Left hindlimb (tissue), 1 donor: Measurements from ENCODE around the gene POLR3H.

Experiments
- DNase-seq: peaks from one replicate; pipeline ENCODE4 v3.0.0-alpha.2; 2018

Gene POLR3H

DNA sequence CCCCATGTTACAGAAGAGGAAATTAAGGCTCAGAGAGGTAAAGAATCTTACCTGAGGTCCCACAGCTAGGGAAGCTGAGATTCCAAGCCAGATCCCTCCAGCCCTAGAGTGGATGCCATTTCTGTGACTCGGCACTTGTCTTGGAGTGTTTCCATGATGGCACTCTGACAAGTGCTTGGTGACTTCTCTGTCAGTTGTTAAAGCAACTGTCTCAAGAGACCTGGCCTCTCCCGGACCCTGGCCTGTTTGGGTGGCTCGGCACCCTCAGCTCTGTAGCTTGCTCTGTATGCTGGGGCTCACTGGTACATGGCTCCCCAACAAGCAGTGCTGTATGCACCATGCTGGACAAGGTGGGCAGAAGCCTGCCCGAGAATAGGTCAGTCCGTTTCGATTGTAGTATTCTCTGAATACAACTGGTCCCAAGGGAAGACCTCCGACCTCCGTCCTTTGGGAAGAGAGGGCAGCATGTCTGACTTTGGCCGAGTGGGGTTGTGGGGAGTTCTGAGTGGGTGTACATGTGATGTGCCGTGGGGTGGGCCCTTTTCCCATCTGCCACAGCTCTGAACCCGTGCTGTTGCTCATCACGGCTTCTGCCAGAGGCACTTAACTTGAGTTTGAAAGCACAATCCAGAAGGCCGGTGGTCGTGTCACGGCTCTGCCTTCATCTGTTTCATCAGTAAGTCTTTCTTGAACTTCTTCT lies 63.0 kb downstream of the POLR3H start:
- no peak for DNase-seq

DNA sequence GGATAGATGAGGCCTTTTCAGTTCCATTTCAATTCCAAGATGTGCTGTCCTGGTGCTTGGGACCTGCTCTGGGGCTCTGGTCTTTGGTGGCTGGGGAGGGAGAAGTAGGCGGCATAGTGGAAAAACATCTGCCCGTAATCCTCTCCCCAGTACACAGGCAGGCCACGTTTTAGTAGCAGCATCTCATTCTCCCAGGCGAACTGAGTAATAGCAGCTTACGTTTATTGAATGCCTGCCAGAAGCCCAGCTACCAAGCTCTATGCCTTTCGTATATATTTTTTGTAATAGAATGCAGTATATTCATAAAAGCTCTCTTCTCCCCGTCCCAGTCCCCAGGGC lies 63.9 kb downstream of the POLR3H start:
- peak; percentile 47 for DNase-seq

DNA sequence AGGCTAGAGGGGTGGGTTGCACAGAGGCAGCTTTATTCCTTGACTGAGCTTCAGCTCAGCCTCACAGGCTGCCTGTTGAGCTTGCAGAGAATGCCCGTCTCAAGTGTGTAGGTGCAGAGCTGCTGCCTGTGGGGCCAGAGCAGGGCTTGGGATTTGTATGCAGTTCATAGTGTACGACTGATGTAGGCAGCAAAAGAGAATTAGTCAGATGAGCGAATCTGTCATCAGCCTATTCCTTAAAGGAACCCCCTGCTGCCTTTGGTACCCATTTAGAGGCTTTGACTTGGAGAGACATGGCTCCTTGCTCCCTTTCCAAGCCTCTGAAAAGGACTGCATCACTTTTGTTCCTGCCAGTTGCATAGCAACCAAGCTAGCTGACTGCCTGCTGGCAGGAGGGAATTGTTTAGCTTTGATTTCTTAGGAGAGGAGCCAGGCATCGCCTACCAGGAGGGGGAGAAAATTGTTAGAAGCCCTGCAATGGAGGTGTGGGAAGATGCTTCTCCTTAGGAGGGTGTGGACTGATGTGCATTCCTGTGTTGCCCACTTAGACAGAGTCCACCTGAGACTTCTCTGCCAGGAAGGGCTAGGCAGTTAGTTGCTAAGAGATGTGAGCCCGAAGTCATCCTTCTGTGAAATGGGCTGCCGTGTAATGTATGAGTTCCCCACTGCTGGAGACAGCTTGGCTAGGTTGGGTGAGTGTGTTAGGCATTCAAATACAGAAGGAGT lies 64.4 kb downstream of the POLR3H start:
- DNase-seq = peak; percentile 49

DNA sequence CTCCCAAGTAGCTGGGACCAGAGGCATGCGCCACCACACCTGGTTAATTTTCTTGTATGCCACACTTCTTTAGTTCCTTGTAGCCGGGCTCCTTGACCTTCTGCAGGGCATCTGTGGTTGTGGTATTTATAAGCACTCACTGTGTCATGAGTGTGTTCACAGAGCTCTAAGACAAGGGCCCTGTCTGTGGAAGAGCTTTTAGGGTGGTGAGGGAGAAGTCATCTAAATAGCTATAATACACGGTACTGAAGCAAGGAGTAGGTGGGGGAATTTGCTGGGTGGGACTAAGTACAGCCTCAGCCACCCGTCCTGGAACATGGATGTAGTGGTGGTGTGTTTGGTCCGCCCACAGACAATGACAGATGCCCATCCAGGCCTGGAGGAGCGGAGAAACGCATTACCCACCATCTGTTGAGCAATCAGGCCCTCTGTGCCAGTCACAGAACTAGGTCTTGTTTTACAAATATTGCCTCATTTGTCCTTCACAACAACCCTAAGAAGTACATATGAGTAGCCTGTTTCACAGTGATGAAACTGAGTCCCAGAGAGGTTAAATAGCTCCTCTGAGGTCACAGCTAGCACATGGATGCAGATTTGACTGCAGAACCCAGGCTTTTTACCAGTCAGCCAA lies 65.3 kb downstream of the POLR3H start:
- no peak for DNase-seq

DNA sequence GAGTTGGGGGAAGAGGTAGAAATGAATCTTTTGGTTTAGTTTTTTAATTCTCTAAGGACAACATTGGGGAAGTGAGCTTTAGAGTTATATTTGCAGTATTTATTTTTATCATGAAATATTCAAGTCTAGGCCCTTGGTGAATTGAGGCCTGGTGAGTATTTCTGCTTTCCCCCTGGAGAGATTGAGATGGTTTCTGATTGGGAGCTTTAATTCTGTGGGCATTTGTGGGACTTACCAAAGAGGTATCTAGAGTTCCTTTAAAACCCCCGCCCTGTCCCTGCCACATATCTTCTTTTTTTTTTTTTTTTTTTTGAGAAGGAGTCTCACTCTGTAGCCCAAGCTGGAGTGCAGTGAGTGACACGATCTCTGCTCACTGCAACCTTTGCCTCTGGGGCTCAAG lies 65.8 kb downstream of the POLR3H start:
- DNase-seq = no peak
